K562 (cell line): ENCODE data around the gene BCAP31. TPM values are rescaled to one million over a fixed set of nuclear protein-coding genes. Genes with fewer than 3 reads are reported as not detected.
A peak's percentile ranks its signal among the peaks of the same experiment; 100 is the strongest.
"Not testable (repeated sequence)": the region's sequence is repeated elsewhere in the genome, so short reads cannot be mapped to it uniquely, and the experiment has no call there.

Experiments used
- ATAC-seq: fragments of 200-7000 bp; cut with Tn5 transposase; 3 replicates; pipeline ENCODE4 v1.9.1; 2020; ENCODE audit warnings: moderate library complexity
- BruUV-seq: library from RNA; stranded (reverse); fragments of 400-500 nt; replicated peaks from 2 replicates; lab custom pipeline; 2021; lab: Mats Ljungman, UMichigan
- CTCF ChIA-PET: fragments of 300-600 bp; formaldehyde crosslinking; extraction: SDS; loops from one replicate; lab custom pipeline; 2021; ENCODE audit warnings: low intra/inter-chr PET ratio; lab: Yijun Ruan, JAX
- POLR2A ChIA-PET: fragments of 300-600, 350-650 bp; sonication (Branson Sonifier 250); formaldehyde crosslinking; extraction: SDS; loops from one replicate; lab custom pipeline; 2021; ENCODE audit warnings: antibody characterized with exemption, inconsistent platforms; lab: Yijun Ruan, JAX
- DNase-seq, 4 experiments: peaks; one replicate each; pipeline versions ENCODE4 v3.0.0 to v3.0.0-alpha.2; 2011 to 2018; ENCODE audit warnings: low spot score in 3 of 4, mixed read lengths in 3 of 4; ENCODE audit errors: extremely low read depth in 1 of 4
- FAIRE-seq: peaks from 2 replicates; lab custom pipeline; 2011; peaks lifted over from hg19 to GRCh38; lab: Jason Lieb, UNC
- H2AFZ ChIP-seq: 2 replicates; pipeline ENCODE4 v1.6.0; 2011; ENCODE audit warnings: low read depth, low read length, control low read depth, inconsistent platforms
- H3K27ac ChIP-seq: fragments of 200-600 bp; 3 replicates; pipeline ENCODE4 v1.8.0; 2011; ENCODE audit warnings: low read depth, mild to moderate bottlenecking, control low read depth, inconsistent platforms, low read length, moderate library complexity, mixed read lengths; ENCODE audit errors: extremely low read depth
- H3K27me3 ChIP-seq, 2 experiments: fragments of 300-600 bp in 1 of 2; 2 replicates in 1 of 2; 3 replicates in 1 of 2; pipeline versions ENCODE4 v1.6.0 to v1.8.0; 2011; ENCODE audit warnings: inconsistent platforms in 2 of 2, low read length in 2 of 2, mild to moderate bottlenecking in 1 of 2, mixed read lengths in 1 of 2, moderate library complexity in 1 of 2; ENCODE audit not compliant: control insufficient read depth in 2 of 2, insufficient read depth in 2 of 2
- H3K36me3 ChIP-seq: fragments of 300-600 bp; 3 replicates; pipeline ENCODE4 v1.8.0; 2011; ENCODE audit warnings: mild to moderate bottlenecking, low read length, inconsistent platforms; ENCODE audit not compliant: control insufficient read depth, insufficient read depth
- H3K4me1 ChIP-seq, 2 experiments: fragments of 200-600 bp in 1 of 2; replicated peaks in 1 of 2; 2 replicates in 1 of 2; 3 replicates in 1 of 2; pipeline versions ENCODE4 v1.5.1 to v1.8.0; 2011; ENCODE audit warnings: inconsistent platforms in 2 of 2, low read length in 2 of 2, mild to moderate bottlenecking in 1 of 2, mixed read lengths in 1 of 2, moderate library complexity in 1 of 2; ENCODE audit not compliant: control insufficient read depth in 2 of 2, insufficient read depth in 2 of 2
- H3K4me2 ChIP-seq: 2 replicates; pipeline ENCODE4 v1.6.1; 2011; ENCODE audit warnings: low read length, control low read depth, inconsistent platforms, mixed read lengths; ENCODE audit not compliant: insufficient read depth
- H3K4me3 ChIP-seq: fragments of 200-600 bp; sonication (generic), shearing (Covaris generic); 2 replicates; pipeline ENCODE4 v1.5.1; 2016; ENCODE audit warnings: control low read depth, inconsistent platforms
- H3K79me2 ChIP-seq: fragments of 200-600 bp; 3 replicates; pipeline ENCODE4 v1.8.0; 2011; ENCODE audit warnings: low read length, inconsistent platforms; ENCODE audit not compliant: control insufficient read depth, insufficient read depth
- H3K9ac ChIP-seq, 2 experiments: 2 replicates each; pipeline versions ENCODE4 v1.6.0 to v1.6.1; 2011; ENCODE audit warnings: low read depth in 2 of 2, low read length in 2 of 2, control low read depth in 1 of 2, inconsistent platforms in 1 of 2, mild to moderate bottlenecking in 1 of 2, mixed read lengths in 1 of 2; ENCODE audit not compliant: insufficient read depth in 1 of 2
- H3K9me1 ChIP-seq: one replicate; pipeline ENCODE4 v1.6.0; 2011; ENCODE audit warnings: inconsistent platforms, mild to moderate bottlenecking, low read length, moderate library complexity; ENCODE audit not compliant: control insufficient read depth, insufficient read depth
- H3K9me3 ChIP-seq: replicated peaks from 2 replicates; pipeline ENCODE4 v1.5.1; 2011; ENCODE audit warnings: low read depth, low read length, inconsistent platforms; ENCODE audit not compliant: control insufficient read depth, insufficient read depth
- H4K20me1 ChIP-seq: replicated peaks from 2 replicates; pipeline ENCODE4 v1.6.1; 2011; ENCODE audit warnings: low read length, inconsistent platforms, mixed read lengths; ENCODE audit not compliant: control insufficient read depth, insufficient read depth
- HDAC1 ChIP-seq, 2 experiments: fragments of 450-650 bp; IDR thresholded peaks; 2 replicates each; pipeline ENCODE4 v1.6.1; 2016 to 2017; ENCODE audit warnings: inconsistent platforms in 1 of 2, mild to moderate bottlenecking in 1 of 2, moderate library complexity in 1 of 2
- POLR2AphosphoS5 ChIP-seq: IDR thresholded peaks from 2 replicates; pipeline ENCODE4 v1.6.1; 2011; ENCODE audit warnings: mild to moderate bottlenecking, low read depth, low read length, moderate library complexity; ENCODE audit not compliant: control insufficient read depth, insufficient read depth
- POLR2G ChIP-seq: fragments of 200-400 bp; formaldehyde crosslinking; IDR thresholded peaks from 2 replicates; pipeline ENCODE4 v1.6.1; 2017; ENCODE audit warnings: low read depth, mild to moderate bottlenecking, antibody characterized with exemption, low read length, moderate library complexity
- POU5F1 ChIP-seq: fragments of 150-350 bp; IDR thresholded peaks from 2 replicates; pipeline ENCODE4 v1.6.1; 2014; ENCODE audit warnings: borderline replicate concordance, low read length, low read depth, mild to moderate bottlenecking; ENCODE audit not compliant: partially characterized antibody
- RBFOX2 ChIP-seq: fragments of 200-400 bp; formaldehyde crosslinking; IDR thresholded peaks from 2 replicates; pipeline ENCODE4 v1.6.1; 2017; ENCODE audit warnings: low read depth, mild to moderate bottlenecking, low read length, moderate library complexity
- SNRNP70 ChIP-seq: fragments of 200-400 bp; formaldehyde crosslinking; optimal IDR thresholded peaks from 2 replicates; pipeline ENCODE3; 2017; ENCODE audit warnings: low read depth, low read length
- WGBS: fragments of 100-300 bp; shearing (Covaris generic); methylation state at CpG from one replicate; pipeline ENCODE4 v1.1.6; 2016; ENCODE audit warnings: low coverage, mixed read lengths; ENCODE audit not compliant: insufficient coverage; ENCODE audit errors: missing lambda C conversion rate; 5-methylcytosine and 5-hydroxymethylcytosine counted together
- in situ Hi-C: fragments of 300-500 bp; cut with MboI; formaldehyde crosslinking; loops from 4 replicates; pipeline ENCODE4 v1.15.0; 2018; ENCODE audit warnings: inconsistent platforms, mixed read lengths
- intact Hi-C: fragments of 100-400 bp; cut with micrococcal nuclease; formaldehyde crosslinking; loops from 2 replicates; pipeline ENCODE4 v1.14.2; 2022
- polyA plus RNA-seq, 8 experiments: library from polyadenylated mRNA; depleted of rRNA in 4 of 8; stranded (reverse) in 5 of 8; unstranded in 3 of 8; fragments of >200 nt; fragmentation: Nextera tagmentation in 2 of 8; fragmentation: Illumina TruSeq in 1 of 8; extraction: Ambion mirVana in 2 of 8; extraction: Trizol in 1 of 8; gene quantifications; 2 replicates each; pipeline versions ENCODE4 v1.2.1 to v1.2.3, GENCODE V29; 2011 to 2014; ENCODE audit warnings: inconsistent platforms in 1 of 8, missing spikeins in 1 of 8
- total RNA-seq, 7 experiments: library from RNA; depleted of rRNA in 6 of 7; stranded (reverse); fragments of >200 nt in 6 of 7; fragmentation: Illumina TruSeq in 2 of 7; extraction: Trizol in 2 of 7; gene quantifications; 2 replicates each; pipeline versions ENCODE4 v1.2.1 to v1.2.3, GENCODE V29; 2011 to 2021; ENCODE audit warnings: low replicate concordance in 1 of 7

The BCAP31 gene
- total and polyA plus RNA-seq, 9 of the 15 experiments (the other 6 are each of a cell fraction or from before 2014, with no cell fraction given), result 156 to 683 (median 188) TPM

GRCh38 chrX:153696538-153696937 lies 27.6 kb downstream of the BCAP31 start:
- H3K4me1 ChIP-seq, result peaks cover 0 to 41% of the 10 kb centered on the region in 2 experiments; a peak in 3 of 5 replicates
- H3K9me1 ChIP-seq, in situ Hi-C loops, DNase-seq, CTCF ChIA-PET, H3K4me3 ChIP-seq, FAIRE-seq, H3K27ac ChIP-seq, H2AFZ ChIP-seq, H3K9me3 ChIP-seq, intact Hi-C loops, H3K27me3 ChIP-seq, H3K4me2 ChIP-seq, POLR2A ChIA-PET, BruUV-seq, H3K79me2 ChIP-seq, H4K20me1 ChIP-seq: not testable (repeated sequence)
- ATAC-seq, result peak; percentile 4
- WGBS, result 79% methylated on average over 9 of the region's 10 CpGs
- peak overlapping the region in 1 of 2 experiments; percentile 52; a peak in 1 of 4 replicates for H3K9ac ChIP-seq
- TF ChIP-seq POLR2G, result peak; percentile 41
- 0 out of 2 replicates have a peak, but pooled peaks have one; percentile 1 for TF ChIP-seq POLR2AphosphoS5
- H3K36me3 ChIP-seq, result peaks cover 63% of the 10 kb centered on the region; the same call in 1 of the 3 replicates

- peak; percentile 2; the same call in 1 of the 3 replicates for ATAC-seq
- peaks cover 63% of the 10 kb centered on the region; the same call in 1 of the 3 replicates for H3K36me3 ChIP-seq
- H2AFZ ChIP-seq, result no peak overlapping the region
- no peaks in the 10 kb centered on the region for H3K27me3 ChIP-seq
- no peak for DNase-seq
- peaks cover 11% of the 10 kb centered on the region; the same call in 2 of the 3 replicates for H3K79me2 ChIP-seq
- no peak for FAIRE-seq
- in situ Hi-C loops, result no loop called here
- intact Hi-C loops, result no loop called here
- H3K9me1 ChIP-seq, result peaks cover 4% of the 10 kb centered on the region
- H3K27ac ChIP-seq, result no peak overlapping the region
- BruUV-seq, result TSS peak; percentile 29
- H3K4me1 ChIP-seq, result peaks cover 0 to 45% of the 10 kb centered on the region in 2 experiments; a peak in 3 of 5 replicates
- 85% methylated on average over 14 of the region's 15 CpGs for WGBS
- peaks cover 5% of the 10 kb centered on the region; the same call in 1 of the 2 replicates for H4K20me1 ChIP-seq
- H3K4me2 ChIP-seq, result no peak overlapping the region
- no peak overlapping the region for H3K4me3 ChIP-seq
- POLR2A ChIA-PET, result interaction anchor here (1.6 kb wide), 1 partner anchor 12 kb away, joined by 4 read pairs; no protein-coding TSS in a partner anchor
- H3K9me3 ChIP-seq, result no peaks in the 10 kb centered on the region
- no peak overlapping the region; a peak in 1 of 4 replicates for H3K9ac ChIP-seq
- no peak for TF ChIP-seq HDAC1 (IDR thresholded peaks at IDR 0.05)
- no peak for TF ChIP-seq SNRNP70
- 0 out of 2 replicates have a peak, but pooled peaks have one; percentile 1 for TF ChIP-seq POLR2AphosphoS5
- TF ChIP-seq POU5F1, result no peak
- peak; percentile 54; the same call in 1 of the 2 replicates for TF ChIP-seq RBFOX2
- TF ChIP-seq POLR2G, result peak; percentile 67
- CTCF ChIA-PET, result no interaction called here
Measured at GRCh38 chrX:153696100-153696499, 28.1 kb downstream of the BCAP31 start.
